ENCODE measurements around the gene HPRT1.

HPRT1 gene

GRCh38 chrX:134544513-134545151 lies 84.7 kb downstream of the HPRT1 start:
- FAIRE-seq, result no peak

- no peak for FAIRE-seq
These were observed 85.5 kb downstream of the HPRT1 start for GRCh38 chrX:134545510-134545909.

GRCh38 chrX:134546187-134546586 lies 86.2 kb downstream of the HPRT1 start:
- FAIRE-seq, result no peak

- FAIRE-seq, result no peak
These were observed 87.2 kb downstream of the HPRT1 start for GRCh38 chrX:134547047-134547679.

- no peak for FAIRE-seq
These were observed 88.6 kb downstream of the HPRT1 start for GRCh38 chrX:134548257-134549201.
